Astrocyte (in vitro differentiated cells and primary cell): ENCODE measurements around the gene APH1A. TPM values are rescaled to one million over a fixed set of nuclear protein-coding genes. Genes with fewer than 3 reads are reported as not detected.

Source experiments
- DNase-seq: peaks from one replicate; pipeline ENCODE4 v3.0.0-alpha.2; 2010; ENCODE audit warnings: low read depth
- FAIRE-seq: peaks from 2 replicates; lab custom pipeline; 2011; peaks lifted over from hg19 to GRCh38; lab: Jason Lieb, UNC
- H2AFZ ChIP-seq: 2 replicates; pipeline ENCODE4 v1.6.0; 2012; ENCODE audit warnings: low read depth, low read length, inconsistent platforms
- H3K27ac ChIP-seq: 2 replicates; pipeline ENCODE4 v1.5.1; 2011; ENCODE audit warnings: low read depth, low read length, inconsistent platforms
- H3K27me3 ChIP-seq: 2 replicates; pipeline ENCODE4 v1.6.0; 2011; ENCODE audit warnings: low read length, inconsistent platforms; ENCODE audit not compliant: insufficient read depth
- H3K36me3 ChIP-seq: 2 replicates; pipeline ENCODE4 v1.5.1; 2011; ENCODE audit warnings: low read length, inconsistent platforms; ENCODE audit not compliant: insufficient read depth
- H3K4me1 ChIP-seq: 2 replicates; pipeline ENCODE4 v1.5.1; 2011; ENCODE audit warnings: low read length, inconsistent platforms; ENCODE audit not compliant: insufficient read depth
- H3K4me2 ChIP-seq: 2 replicates; pipeline ENCODE4 v1.6.0; 2012; ENCODE audit warnings: low read length, inconsistent platforms
- H3K4me3 ChIP-seq: 2 replicates; pipeline ENCODE4 v1.5.1; 2011; ENCODE audit warnings: low read depth, mild to moderate bottlenecking, low read length, inconsistent platforms; ENCODE audit not compliant: insufficient read depth
- H3K79me2 ChIP-seq: 2 replicates; pipeline ENCODE4 v1.6.0; 2012; ENCODE audit warnings: mild to moderate bottlenecking, low read length, inconsistent platforms; ENCODE audit not compliant: insufficient read depth
- H3K9ac ChIP-seq: 2 replicates; pipeline ENCODE4 v1.6.0; 2012; ENCODE audit warnings: mild to moderate bottlenecking, low read length, inconsistent platforms
- H3K9me3 ChIP-seq: 2 replicates; pipeline ENCODE4 v1.5.1; 2012; ENCODE audit warnings: low read depth, mild to moderate bottlenecking, low read length, inconsistent platforms; ENCODE audit not compliant: insufficient read depth
- H4K20me1 ChIP-seq: 2 replicates; pipeline ENCODE4 v1.6.0; 2012; ENCODE audit warnings: low read length, inconsistent platforms; ENCODE audit not compliant: insufficient read depth
- H3K27ac Mint-ChIP-seq: one replicate; pipeline ENCODE4 v1.8.0; 2021; ENCODE audit warnings: mild to moderate bottlenecking, mixed read lengths; ENCODE audit not compliant: unreplicated experiment
- H3K27me3 Mint-ChIP-seq: one replicate; pipeline ENCODE4 v1.8.0; 2021; ENCODE audit warnings: low read depth, mixed read lengths; ENCODE audit not compliant: unreplicated experiment
- H3K36me3 Mint-ChIP-seq: one replicate; pipeline ENCODE4 v1.8.0; 2021; ENCODE audit warnings: low read depth, mixed read lengths; ENCODE audit not compliant: unreplicated experiment
- H3K4me1 Mint-ChIP-seq: one replicate; pipeline ENCODE4 v1.8.0; 2021; ENCODE audit warnings: low read depth, mixed read lengths; ENCODE audit not compliant: unreplicated experiment
- H3K4me3 Mint-ChIP-seq: one replicate; pipeline ENCODE4 v1.8.0; 2021; ENCODE audit warnings: mild to moderate bottlenecking, moderate library complexity, mixed read lengths; ENCODE audit not compliant: unreplicated experiment
- H3K9me3 Mint-ChIP-seq: one replicate; pipeline ENCODE4 v1.8.0; 2021; ENCODE audit warnings: mild to moderate bottlenecking, mixed read lengths; ENCODE audit not compliant: unreplicated experiment
- EZH2 ChIP-seq: IDR thresholded peaks from 2 replicates; pipeline ENCODE4 v1.6.1; 2012; ENCODE audit warnings: mild to moderate bottlenecking, low read length, inconsistent platforms; ENCODE audit not compliant: insufficient read depth
- total RNA-seq: library from RNA; stranded (reverse); gene quantifications from 2 replicates; pipeline ENCODE4 v1.2.1, GENCODE V29; 2021
- TF ChIP-seq, protein P1 (sequence below): IDR thresholded peaks from 2 replicates; pipeline ENCODE4 v1.5.1; 2011; ENCODE audit warnings: low read depth, mild to moderate bottlenecking, inconsistent platforms, low read length, moderate library complexity; ENCODE audit not compliant: insufficient read depth

The APH1A gene
- total RNA-seq, 1 donor from 2014 or later, result 100 TPM

DNA sequence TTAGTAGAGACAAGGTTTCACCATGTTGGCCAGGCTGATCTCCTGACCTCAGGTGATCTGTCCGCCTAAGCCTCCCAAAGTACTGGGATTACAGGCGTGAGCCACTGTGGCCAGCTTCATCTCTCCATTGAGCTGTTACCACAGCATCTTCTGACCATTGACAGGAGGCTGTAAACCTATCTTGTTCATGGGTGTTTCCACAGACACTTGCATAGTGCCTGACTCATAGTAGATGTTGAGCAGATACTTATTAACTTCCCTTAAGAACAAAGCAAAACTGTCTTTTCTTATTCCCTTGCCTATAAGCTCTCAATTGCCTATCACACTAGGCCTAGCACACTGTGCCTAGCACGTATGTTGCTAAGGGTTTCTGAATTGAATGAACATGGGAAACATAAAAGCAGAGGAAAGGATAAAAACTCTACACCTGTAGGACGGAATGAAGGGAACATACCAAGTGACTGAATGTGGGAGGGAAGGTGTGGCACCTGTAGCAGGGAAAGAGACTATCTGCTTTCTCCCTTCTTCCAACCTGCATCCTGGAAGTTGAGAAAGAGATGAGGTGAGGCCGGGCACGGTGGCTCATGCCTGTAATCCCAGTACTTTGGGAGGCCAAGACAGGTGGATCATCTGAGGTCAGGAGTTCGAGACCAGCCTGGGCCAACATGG, 2.6 kb upstream of the APH1A start:
- H3K9ac ChIP-seq, result no peak overlapping the region
- H3K4me3 ChIP-seq, result no peak overlapping the region
- peaks cover 7% of the 10 kb centered on the region for H3K36me3 Mint-ChIP-seq
- H4K20me1 ChIP-seq, result peaks cover 7% of the 10 kb centered on the region
- H3K36me3 ChIP-seq, result no peaks in the 10 kb centered on the region
- no peak overlapping the region for H2AFZ ChIP-seq
- no peaks in the 10 kb centered on the region for H3K9me3 ChIP-seq
- H3K27me3 ChIP-seq, result no peaks in the 10 kb centered on the region
- H3K4me3 Mint-ChIP-seq, result peak overlapping the region; percentile 17
- FAIRE-seq, result no peak
- H3K9me3 Mint-ChIP-seq, result no peaks in the 10 kb centered on the region
- no peak overlapping the region for H3K27ac ChIP-seq
- H3K79me2 ChIP-seq, result peaks cover 28% of the 10 kb centered on the region
- TF ChIP-seq, protein P1, sequence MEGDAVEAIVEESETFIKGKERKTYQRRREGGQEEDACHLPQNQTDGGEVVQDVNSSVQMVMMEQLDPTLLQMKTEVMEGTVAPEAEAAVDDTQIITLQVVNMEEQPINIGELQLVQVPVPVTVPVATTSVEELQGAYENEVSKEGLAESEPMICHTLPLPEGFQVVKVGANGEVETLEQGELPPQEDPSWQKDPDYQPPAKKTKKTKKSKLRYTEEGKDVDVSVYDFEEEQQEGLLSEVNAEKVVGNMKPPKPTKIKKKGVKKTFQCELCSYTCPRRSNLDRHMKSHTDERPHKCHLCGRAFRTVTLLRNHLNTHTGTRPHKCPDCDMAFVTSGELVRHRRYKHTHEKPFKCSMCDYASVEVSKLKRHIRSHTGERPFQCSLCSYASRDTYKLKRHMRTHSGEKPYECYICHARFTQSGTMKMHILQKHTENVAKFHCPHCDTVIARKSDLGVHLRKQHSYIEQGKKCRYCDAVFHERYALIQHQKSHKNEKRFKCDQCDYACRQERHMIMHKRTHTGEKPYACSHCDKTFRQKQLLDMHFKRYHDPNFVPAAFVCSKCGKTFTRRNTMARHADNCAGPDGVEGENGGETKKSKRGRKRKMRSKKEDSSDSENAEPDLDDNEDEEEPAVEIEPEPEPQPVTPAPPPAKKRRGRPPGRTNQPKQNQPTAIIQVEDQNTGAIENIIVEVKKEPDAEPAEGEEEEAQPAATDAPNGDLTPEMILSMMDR, result no peak
- TF ChIP-seq EZH2, result no peak
- no peak for DNase-seq
- H3K27me3 Mint-ChIP-seq, result no peaks in the 10 kb centered on the region
- H3K4me1 Mint-ChIP-seq, result peaks cover 21% of the 10 kb centered on the region
- H3K27ac Mint-ChIP-seq, result no peak overlapping the region
- no peak overlapping the region for H3K4me2 ChIP-seq
- peaks cover 25% of the 10 kb centered on the region for H3K4me1 ChIP-seq

DNA sequence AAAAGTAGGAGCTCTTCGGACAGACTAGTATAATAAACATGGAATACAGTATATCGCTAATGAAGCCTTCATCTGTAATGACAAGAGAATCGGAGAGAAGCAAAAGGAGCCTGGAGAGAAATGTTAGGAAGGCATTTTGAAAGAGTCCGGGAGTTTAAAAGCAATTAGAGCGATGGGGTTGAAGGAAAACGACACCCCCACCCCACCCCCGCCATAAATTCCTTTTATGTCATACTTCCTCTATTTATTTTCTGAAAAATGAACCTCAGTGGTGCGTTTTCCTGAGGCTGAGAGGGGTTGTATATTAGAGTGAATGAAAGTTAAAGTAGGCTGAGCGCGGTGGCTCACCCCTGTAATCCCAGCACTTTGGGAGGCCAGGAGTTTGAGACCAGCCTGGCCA, 635 bp upstream of the APH1A start:
- H3K4me1 Mint-ChIP-seq, result peaks cover 21% of the 10 kb centered on the region
- H3K27ac Mint-ChIP-seq, result peak overlapping the region; percentile 86
- H3K36me3 ChIP-seq, result peaks cover 10% of the 10 kb centered on the region
- no peaks in the 10 kb centered on the region for H3K9me3 ChIP-seq
- H3K9ac ChIP-seq, result peak overlapping the region; percentile 96
- peak overlapping the region; percentile 54 for H3K27ac ChIP-seq
- peak overlapping the region; percentile 100 for H3K4me3 Mint-ChIP-seq
- DNase-seq (no peak), FAIRE-seq (no peak)
- no peaks in the 10 kb centered on the region for H3K27me3 ChIP-seq
- TF ChIP-seq, protein P1, result no peak
- TF ChIP-seq EZH2, result no peak
- peaks cover 6% of the 10 kb centered on the region for H3K36me3 Mint-ChIP-seq
- H3K4me3 ChIP-seq, result peak overlapping the region; percentile 93
- H3K4me1 ChIP-seq, result peaks cover 25% of the 10 kb centered on the region
- H3K27me3 Mint-ChIP-seq, result no peaks in the 10 kb centered on the region
- H3K9me3 Mint-ChIP-seq, result no peaks in the 10 kb centered on the region
- peaks cover 7% of the 10 kb centered on the region for H4K20me1 ChIP-seq
- peak overlapping the region; percentile 87 for H2AFZ ChIP-seq
- peak overlapping the region; percentile 98 for H3K4me2 ChIP-seq
- H3K79me2 ChIP-seq, result peaks cover 32% of the 10 kb centered on the region

DNA sequence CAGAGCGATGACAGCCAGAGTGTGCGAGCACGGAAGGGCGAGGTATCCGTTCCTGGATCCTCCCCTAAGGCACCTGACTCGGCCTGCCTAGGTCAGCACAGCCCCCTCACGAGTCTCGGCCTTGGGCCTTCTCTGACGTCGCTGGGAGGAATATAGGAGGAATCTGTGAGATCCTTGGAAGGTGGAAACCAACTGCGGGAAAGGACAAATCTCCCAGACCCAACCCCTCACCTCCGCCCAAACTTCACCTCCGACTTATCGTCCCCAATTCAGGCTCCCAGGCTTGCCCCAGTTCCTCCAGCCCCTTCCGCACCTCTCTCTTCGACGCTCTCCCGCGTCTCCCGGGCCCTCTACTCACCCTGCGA, 494 bp downstream of the APH1A start:
- Histone ChIP-seq H3K4me3 (peak overlapping the region; percentile 93), H3K9ac (peak overlapping the region; percentile 96), H4K20me1 (peaks cover 7% of the 10 kb centered on the region), H3K79me2 (peaks cover 28% of the 10 kb centered on the region), H3K27ac (peak overlapping the region; percentile 73), H2AFZ (peak overlapping the region; percentile 87), H3K36me3 (peaks cover 12% of the 10 kb centered on the region), H3K4me2 (peak overlapping the region; percentile 98), H3K4me1 (peaks cover 22% of the 10 kb centered on the region), H3K9me3 (no peaks in the 10 kb centered on the region), H3K27me3 (no peaks in the 10 kb centered on the region)
- H3K27ac Mint-ChIP-seq, result peak overlapping the region; percentile 86
- no peaks in the 10 kb centered on the region for H3K27me3 Mint-ChIP-seq
- H3K4me1 Mint-ChIP-seq, result peaks cover 21% of the 10 kb centered on the region
- DNase-seq, result no peak
- H3K4me3 Mint-ChIP-seq, result peak overlapping the region; percentile 100
- TF ChIP-seq EZH2, result no peak
- TF ChIP-seq, protein P1, result no peak
- no peaks in the 10 kb centered on the region for H3K9me3 Mint-ChIP-seq
- peaks cover 6% of the 10 kb centered on the region for H3K36me3 Mint-ChIP-seq
- no peak for FAIRE-seq
